ENCODE measurements around the gene RRBP1. TPM values are rescaled to one million over a fixed set of nuclear protein-coding genes. Genes with fewer than 3 reads are reported as not detected.

The RRBP1 gene
- total RNA-seq, 2 experiments from 2014 or later, result 26.4 to 27.2 TPM

GRCh38 chr20:17610566-17611289 is 71.3 kb downstream of the RRBP1 start:
- peaks cover 34% of the 10 kb centered on the region for H3K36me3 Mint-ChIP-seq (ENCODE audit: low read depth)
- Histone ChIP-seq H3K4me3 (ENCODE audit: low read length) (peak overlapping the region; percentile 38), H3K9me3 (ENCODE audit: control insufficient read depth in 1 of 2, insufficient read depth in 1 of 2, low read length in 2 of 2) (no peaks in the 10 kb centered on the region), H3K4me1 (ENCODE audit: insufficient read depth, low read length) (peaks cover 43% of the 10 kb centered on the region), H3K36me3 (ENCODE audit: insufficient read depth, low read length) (peaks cover 12% of the 10 kb centered on the region), H3K27ac (ENCODE audit: low read depth in 1 of 2, low read length in 2 of 2) (peak overlapping the region; percentile 68 to 83), H3K27me3 (ENCODE audit: control insufficient read depth in 1 of 2, insufficient read depth in 2 of 2, low read length in 2 of 2) (no peaks in the 10 kb centered on the region)
- DNase-seq (peak; percentile 42 to 89 (median 65)), ATAC-seq (ENCODE audit: poor library complexity) (peak; percentile 94)
- intact Hi-C loops (cut with DNase I, micrococcal nuclease), result loop anchor here (1.0 to 5.0 kb wide), 2 partner anchors 41 to 72 kb away; partner anchors contain the start of gene RRBP1 (in 1 of the 2)
- POLR2A ChIA-PET, result interaction anchor here (0.6 to 2.5 kb wide), 11 partner anchors 9 to 356 kb away, joined by 3 to 42 read pairs (median 4); partner anchors contain the start of genes DSTN and RRBP1
- H3K27ac Mint-ChIP-seq, result peak overlapping the region; percentile 88
- peaks cover 44% of the 10 kb centered on the region for H3K4me1 Mint-ChIP-seq (ENCODE audit: low read depth)
- H3K9me3 Mint-ChIP-seq, result no peaks in the 10 kb centered on the region
- H3K27me3 Mint-ChIP-seq, result no peaks in the 10 kb centered on the region
- H3K4me3 Mint-ChIP-seq, result peak overlapping the region; percentile 74
- no peak for TF ChIP-seq CTCF (IDR thresholded peaks at IDR 0.05)
- CTCF ChIA-PET, result interaction anchor here (0.6 to 2.4 kb wide), 4 partner anchors 49 to 74 kb away, joined by 3 to 8 read pairs (median 4); partner anchors contain the start of gene RRBP1

GRCh38 chr20:17609811-17610377 is 72.1 kb downstream of the RRBP1 start:
- no peak for TF ChIP-seq CTCF (IDR thresholded peaks at IDR 0.05)
- peak overlapping the region; percentile 88 for H3K27ac Mint-ChIP-seq
- H3K9me3 Mint-ChIP-seq, result no peaks in the 10 kb centered on the region
- peaks cover 43% of the 10 kb centered on the region for H3K4me1 ChIP-seq (ENCODE audit: insufficient read depth, low read length)
- no peaks in the 10 kb centered on the region for H3K27me3 Mint-ChIP-seq
- H3K4me1 Mint-ChIP-seq (ENCODE audit: low read depth), result peaks cover 44% of the 10 kb centered on the region
- peaks cover 19% of the 10 kb centered on the region for H3K36me3 ChIP-seq (ENCODE audit: insufficient read depth, low read length)
- ATAC-seq (ENCODE audit: poor library complexity) (no peak), DNase-seq (no peak)
- intact Hi-C loops (cut with DNase I, micrococcal nuclease), result loop anchor here (1.0 to 5.0 kb wide), 2 partner anchors 41 to 72 kb away; partner anchors contain the start of gene RRBP1 (in 1 of the 2)
- peak overlapping the region; percentile 74 for H3K4me3 Mint-ChIP-seq
- ChIA-PET CTCF (interaction anchor here (1.5 to 2.4 kb wide), 3 partner anchors 67 to 73 kb away, joined by 3 to 8 read pairs (median 4); partner anchors contain the start of gene RRBP1), POLR2A (interaction anchor here (0.6 to 2.5 kb wide), 10 partner anchors 8 to 357 kb away, joined by 3 to 42 read pairs (median 4); partner anchors contain the start of genes DSTN and RRBP1)
- H3K9me3 ChIP-seq (ENCODE audit: control insufficient read depth in 1 of 2, insufficient read depth in 1 of 2, low read length in 2 of 2), result no peaks in the 10 kb centered on the region
- peaks cover 41% of the 10 kb centered on the region for H3K36me3 Mint-ChIP-seq (ENCODE audit: low read depth)
- H3K4me3 ChIP-seq (ENCODE audit: low read length), result peak overlapping the region; percentile 38
- no peaks in the 10 kb centered on the region for H3K27me3 ChIP-seq (ENCODE audit: control insufficient read depth in 1 of 2, insufficient read depth in 2 of 2, low read length in 2 of 2)
- H3K27ac ChIP-seq (ENCODE audit: low read depth in 1 of 2, low read length in 2 of 2), result peak overlapping the region; percentile 68 to 83

GRCh38 chr20:17608701-17609497 is 73.1 kb downstream of the RRBP1 start:
- H3K27me3 Mint-ChIP-seq, result no peaks in the 10 kb centered on the region
- H3K36me3 Mint-ChIP-seq (ENCODE audit: low read depth), result peaks cover 49% of the 10 kb centered on the region
- no peak overlapping the region for H3K4me3 Mint-ChIP-seq
- peaks cover 42% of the 10 kb centered on the region for H3K4me1 Mint-ChIP-seq (ENCODE audit: low read depth)
- intact Hi-C loops (cut with DNase I, micrococcal nuclease), result no loop called here
- ATAC-seq (ENCODE audit: poor library complexity) (no peak), DNase-seq (no peak)
- Histone ChIP-seq H3K4me1 (ENCODE audit: insufficient read depth, low read length) (peaks cover 43% of the 10 kb centered on the region), H3K27me3 (ENCODE audit: control insufficient read depth in 1 of 2, insufficient read depth in 2 of 2, low read length in 2 of 2) (no peaks in the 10 kb centered on the region), H3K4me3 (ENCODE audit: low read length) (no peak overlapping the region), H3K36me3 (ENCODE audit: insufficient read depth, low read length) (peaks cover 21% of the 10 kb centered on the region), H3K27ac (ENCODE audit: low read depth in 1 of 2, low read length in 2 of 2) (peak overlapping the region; percentile 5 to 68), H3K9me3 (ENCODE audit: control insufficient read depth in 1 of 2, insufficient read depth in 1 of 2, low read length in 2 of 2) (no peaks in the 10 kb centered on the region)
- H3K9me3 Mint-ChIP-seq, result no peaks in the 10 kb centered on the region
- peak overlapping the region; percentile 88 for H3K27ac Mint-ChIP-seq
- CTCF ChIA-PET, result interaction anchor here (1.5 kb wide), 1 partner anchor 66 kb away, joined by 3 read pairs; no protein-coding TSS in a partner anchor
- POLR2A ChIA-PET, result interaction anchor here (0.6 to 2.5 kb wide), 3 partner anchors 38 to 248 kb away, joined by 3 to 42 read pairs (median 19); partner anchors contain the start of genes DSTN and RRBP1
- TF ChIP-seq CTCF (IDR thresholded peaks at IDR 0.05), result no peak
